Activated gamma-delta T cell treated with anti-CD3 and anti-CD28 coated beads, Interleukin-2, amount 50 U/mL, for 16 hours (primary cell): ENCODE results near the gene ATP6V1F.
"Not testable (repeated sequence)": the region's sequence is repeated elsewhere in the genome, so short reads cannot be mapped to it uniquely, and the experiment has no call there.

Experiments
- DNase-seq: peaks from one replicate; pipeline ENCODE4 v3.0.0-alpha.2; 2020; ENCODE audit warnings: low read depth

Gene ATP6V1F

DNA sequence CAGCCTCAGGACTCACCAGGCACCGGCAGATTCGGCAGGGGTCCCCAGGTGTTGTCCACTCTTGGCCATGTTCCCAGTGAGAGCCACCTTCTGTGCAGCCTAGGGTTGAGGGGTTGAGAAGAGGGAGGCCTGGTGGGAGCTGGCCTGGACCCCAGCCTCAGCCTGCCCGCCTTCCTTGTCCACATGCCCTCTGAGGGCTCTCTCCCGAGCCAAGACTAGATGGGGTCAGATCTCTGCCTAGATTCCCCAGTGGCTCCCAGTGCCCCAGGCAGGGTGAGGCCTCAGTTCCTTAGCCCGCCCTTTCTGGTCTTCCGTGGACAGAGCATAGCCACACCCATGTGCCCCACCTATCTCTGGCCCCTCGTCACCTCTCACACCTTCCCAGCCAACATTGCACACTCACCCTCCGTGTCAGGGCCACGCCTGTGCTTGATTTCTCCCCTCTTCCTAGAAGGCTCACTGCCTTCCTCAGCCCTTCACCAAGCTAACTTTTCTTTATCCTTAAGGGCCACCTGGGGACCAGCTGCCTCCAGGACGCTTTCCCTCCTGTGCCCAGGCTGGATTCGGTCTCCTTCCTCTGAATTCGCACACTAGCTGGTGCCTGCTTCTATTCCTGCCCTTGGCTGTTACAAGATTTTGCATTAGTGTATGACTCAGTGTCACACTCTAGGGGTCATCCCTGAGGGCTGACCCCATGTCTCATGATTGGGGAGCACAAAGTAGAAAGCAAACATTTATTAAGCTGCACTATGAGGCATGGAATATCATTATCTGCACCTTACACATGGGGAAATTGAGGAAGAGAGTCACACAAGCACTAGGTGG, 40.3 kb downstream of the ATP6V1F start:
- DNase-seq: no peak

- no peak for DNase-seq
Observed at GRCh38 chr7:128903621-128904361, 41.1 kb downstream of the ATP6V1F start.

DNA sequence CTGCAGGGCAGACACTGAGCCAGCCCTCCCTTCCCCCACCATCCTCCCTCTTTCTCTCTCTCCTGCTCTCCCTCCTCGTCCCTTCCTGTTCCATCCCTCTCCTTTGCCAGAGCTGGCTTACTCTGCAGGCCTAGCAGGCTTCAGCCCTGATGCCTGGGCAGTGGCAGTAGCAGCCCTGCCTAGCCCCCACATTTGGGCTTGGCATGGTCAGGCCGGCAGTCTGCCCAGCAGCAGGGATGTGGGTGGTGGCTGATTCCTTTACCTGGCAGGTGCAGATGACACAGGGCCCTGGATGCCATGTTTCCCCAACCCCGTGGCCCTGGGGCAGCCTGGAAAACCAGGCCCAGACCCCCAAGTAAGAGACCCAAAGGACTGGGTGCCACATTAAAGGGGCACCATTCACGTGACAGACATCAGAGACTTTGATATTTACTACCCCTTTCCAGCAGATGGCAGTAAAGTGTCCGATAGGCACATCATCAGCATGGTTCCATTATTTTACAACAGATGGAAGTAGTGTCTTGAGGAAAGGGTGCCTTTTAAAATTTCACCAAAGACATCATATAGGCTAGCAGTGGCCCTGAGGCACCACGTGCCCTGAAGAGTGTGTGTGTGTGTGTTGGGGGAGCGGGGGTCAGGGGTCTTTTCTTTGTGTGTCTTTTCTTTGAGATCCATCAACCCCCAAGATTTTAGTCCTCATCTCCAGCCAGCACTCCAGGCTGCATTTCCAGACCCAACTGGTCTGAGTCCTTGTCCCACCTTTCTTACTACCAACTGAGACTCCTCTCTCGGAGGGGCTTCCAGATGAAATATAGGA, 41.9 kb downstream of the ATP6V1F start:
- no peak for DNase-seq

GRCh38 chr7:128906001-128906765, 43.5 kb downstream of the ATP6V1F start:
- no peak for DNase-seq

- DNase-seq: no peak
Observed at GRCh38 chr7:128906766-128907559, 44.3 kb downstream of the ATP6V1F start.

DNA sequence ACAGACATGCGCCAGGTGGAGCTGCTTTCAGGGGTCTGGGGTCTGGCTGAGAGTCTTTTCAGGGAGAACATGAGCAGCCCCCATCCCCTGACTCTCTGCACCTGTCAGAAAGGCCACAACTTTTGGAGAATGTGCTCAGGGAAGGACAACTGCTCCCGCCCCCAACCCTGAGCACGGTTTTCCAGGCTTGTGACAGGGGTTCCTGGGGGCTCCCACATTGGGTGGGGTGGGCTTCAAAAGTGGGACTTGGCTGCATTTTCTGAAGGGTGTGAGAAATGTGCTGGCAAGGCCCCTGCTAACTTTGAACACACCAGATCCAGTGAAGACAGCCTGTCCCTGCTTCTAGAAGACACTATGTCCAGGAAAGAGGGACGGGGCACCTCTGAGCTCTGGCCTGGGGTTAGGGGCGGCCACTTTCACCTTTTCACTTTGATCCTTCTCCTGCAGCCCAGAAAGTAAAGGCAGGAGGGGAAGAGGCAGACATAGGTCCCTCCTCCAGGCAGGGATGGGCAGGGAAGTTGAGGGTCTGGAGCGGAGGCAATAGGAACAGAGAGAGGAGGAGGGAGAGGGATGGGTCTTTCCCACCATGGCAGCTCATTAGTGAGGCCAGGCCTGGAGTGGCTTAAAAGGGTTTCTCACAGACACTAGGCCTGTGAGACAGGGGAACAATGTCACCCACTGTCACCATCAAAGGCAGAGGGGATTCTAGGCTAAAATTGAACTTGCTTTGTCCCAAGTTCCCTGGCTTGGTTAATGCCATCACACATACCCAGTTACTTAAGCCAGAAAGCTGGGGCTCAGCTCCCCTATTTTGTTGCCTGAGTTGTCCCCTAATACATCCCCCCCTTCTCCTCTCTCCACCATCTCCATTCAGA, 46.3 kb downstream of the ATP6V1F start:
- no peak for DNase-seq

- no peak for DNase-seq
Observed at GRCh38 chr7:128909625-128910568, 47.2 kb downstream of the ATP6V1F start.

DNA sequence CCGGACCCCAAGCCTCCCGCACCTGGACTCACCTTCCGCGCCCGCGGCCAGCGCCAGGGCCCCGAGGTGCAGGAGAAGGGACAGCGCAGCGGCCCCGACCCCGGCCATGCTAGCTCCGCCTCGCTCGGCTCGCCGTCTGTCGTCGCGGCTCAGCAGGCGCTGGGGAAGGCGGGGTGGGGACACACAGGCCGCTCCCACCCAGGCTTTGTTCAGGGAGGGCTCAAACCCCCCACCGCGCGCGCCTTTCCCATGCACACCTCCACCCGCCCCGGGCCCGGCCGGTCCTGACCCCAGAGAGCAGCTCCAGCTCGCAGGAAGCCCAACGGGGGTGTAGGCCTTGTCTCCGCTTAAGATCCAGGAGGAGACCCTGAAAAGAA, 47.9 kb downstream of the ATP6V1F start, which contains the start of gene KCP:
KCP (minus strand) TSS at position 141 of the 377 bp plus-strand sequence; CDS start at position 108, 33 bp downstream.
- DNase-seq: no peak

GRCh38 chr7:128911423-128912031, 48.9 kb downstream of the ATP6V1F start:
- DNase-seq: no peak

DNA sequence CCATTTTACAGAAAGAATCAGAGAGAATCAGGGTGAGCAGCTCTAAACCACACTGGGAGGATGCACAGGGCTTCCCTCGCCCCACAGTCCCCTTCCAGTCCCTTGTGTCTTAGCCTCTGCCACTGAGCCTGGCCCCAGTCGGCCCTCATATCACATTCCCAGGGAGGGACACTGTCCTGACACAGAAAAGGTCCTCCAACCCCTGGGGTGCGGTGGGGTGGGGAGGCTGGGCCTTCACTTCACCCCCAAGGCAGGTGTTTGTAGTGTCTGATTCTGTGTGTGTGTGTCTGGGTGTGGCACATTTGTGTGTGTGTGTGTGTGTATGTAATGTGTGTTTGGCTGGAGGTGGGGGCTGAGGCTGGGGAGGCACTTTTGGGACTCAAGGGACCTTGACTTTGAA, 49.6 kb downstream of the ATP6V1F start:
- DNase-seq: no peak

DNA sequence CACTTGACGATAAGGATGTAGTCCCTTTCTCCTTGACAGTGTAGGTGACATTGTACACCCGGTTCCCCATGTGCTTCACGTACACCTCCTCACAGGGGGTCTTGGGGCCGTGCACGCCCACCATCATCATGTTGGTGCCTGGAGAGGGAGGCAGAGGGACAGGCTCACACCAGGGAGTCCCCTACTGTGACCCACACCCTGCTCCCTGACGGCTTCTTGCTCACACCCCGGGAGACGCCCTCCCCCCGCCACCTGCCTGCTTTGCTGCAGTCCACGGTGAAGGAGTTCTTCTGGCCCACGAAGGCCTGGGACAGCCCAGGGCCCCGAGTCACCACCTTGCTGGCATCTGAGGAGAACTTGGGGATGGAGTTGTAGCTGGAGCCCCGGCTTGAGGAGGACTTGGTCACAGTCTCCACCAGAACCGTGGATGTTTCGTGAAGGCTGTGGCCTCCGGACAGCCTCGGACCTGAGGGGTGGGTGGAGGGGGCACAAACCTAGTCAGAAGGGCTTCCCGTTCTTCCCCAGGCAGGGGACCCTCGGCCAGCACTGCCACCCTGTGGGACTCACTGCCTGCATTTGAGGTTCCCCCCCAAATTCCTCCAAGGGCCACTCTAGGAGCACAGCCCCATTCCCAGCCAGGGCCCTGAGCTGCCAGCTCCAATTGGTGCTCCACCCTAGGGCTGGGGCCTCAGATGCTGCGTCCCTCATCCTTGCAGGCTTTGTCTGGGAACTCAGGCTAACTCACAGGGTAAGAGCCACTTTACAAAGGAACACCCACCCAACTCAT, 50.2 kb downstream of the ATP6V1F start:
- DNase-seq: not testable (repeated sequence)

- DNase-seq: no peak
Observed at GRCh38 chr7:128913870-128914565, 51.4 kb downstream of the ATP6V1F start.

DNA sequence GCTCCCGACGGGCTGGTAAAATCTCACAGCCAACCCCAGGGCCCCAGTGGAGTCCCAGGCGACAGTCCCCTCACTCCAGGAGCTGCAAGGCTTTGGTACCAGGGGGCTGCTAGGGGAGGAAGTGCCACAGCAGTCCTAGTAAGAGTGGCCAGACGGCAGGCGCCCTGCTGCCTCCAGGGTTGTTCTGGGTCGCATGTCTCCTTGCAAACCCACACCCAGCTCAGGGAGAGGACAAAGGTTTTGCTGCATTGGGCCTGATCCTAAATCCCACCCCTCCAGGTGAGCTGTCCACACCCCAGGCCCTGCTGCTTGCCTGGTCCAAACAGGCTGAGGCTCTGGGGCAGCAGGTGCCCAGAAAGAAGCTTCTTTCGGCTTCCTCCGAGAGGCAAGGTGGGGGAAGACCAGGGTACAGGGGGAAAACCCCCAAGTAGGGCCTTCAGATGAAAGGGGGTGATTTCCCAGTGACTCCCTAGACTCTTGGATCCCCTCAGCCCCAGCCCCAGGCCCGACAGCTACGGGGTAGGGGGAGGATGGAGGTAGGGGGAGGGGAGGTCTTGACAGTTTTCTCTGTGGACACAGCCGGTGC, 52.0 kb downstream of the ATP6V1F start:
- no peak for DNase-seq

DNA sequence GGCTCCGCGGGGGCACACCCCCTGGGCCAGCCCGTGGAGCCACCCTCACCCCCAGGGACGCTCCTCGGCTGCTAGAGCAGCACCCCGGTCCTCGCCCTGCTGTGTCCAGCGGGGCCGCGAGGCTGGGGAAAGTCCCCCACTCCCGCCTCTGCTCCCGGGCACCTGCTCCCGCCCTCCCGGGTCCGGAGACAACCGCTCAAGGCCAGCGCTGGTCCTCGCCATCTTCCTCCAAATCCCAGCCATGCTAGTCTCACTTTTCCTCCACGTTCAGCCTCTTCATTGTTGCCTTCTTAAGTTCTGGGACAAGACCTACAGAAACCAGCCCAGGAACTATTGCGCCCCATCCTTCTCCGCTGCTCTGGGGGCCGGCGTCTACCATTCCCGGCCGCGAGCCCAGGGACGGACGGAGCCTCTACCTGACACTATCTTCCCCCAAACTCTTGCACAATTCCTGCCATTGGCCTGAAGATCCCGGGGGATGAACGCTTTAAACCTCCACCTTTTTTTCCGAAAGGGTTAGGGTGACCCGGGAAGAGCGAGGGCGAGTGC, 52.7 kb downstream of the ATP6V1F start:
- no peak for DNase-seq
